22Rv1 (cell line): ENCODE data around the gene NIT1.

Experiments used
- ZFX ChIP-seq: fragments of 450-650 bp; IDR thresholded peaks from 2 replicates; pipeline ENCODE4 v1.6.1; 2017; ENCODE audit warnings: antibody characterized with exemption, borderline replicate concordance
- TF ChIP-seq, protein P1 (sequence below): fragments of 450-650 bp; IDR thresholded peaks from 2 replicates; pipeline ENCODE4 v1.5.1; 2017; ENCODE audit warnings: mild to moderate bottlenecking

DNA sequence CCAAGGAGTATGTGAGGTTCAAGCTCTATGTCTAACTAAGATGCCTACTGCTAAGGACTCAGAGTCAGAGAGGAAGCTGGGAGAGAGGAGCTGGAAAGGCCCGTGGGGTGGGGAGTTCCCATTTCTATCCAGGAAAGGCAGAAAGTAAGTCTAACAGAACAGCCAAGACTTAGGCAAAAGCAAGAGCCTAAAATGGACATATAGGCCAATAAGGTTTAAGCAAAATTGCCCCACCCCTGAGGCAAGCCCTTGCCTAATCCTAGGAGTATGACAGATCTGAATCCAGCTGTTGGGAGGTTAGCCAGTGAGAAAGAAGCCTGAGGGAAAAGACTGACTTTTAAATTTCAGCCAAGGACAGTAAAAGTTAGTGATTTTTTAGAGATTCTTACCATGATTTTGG lies 21.4 kb upstream of the NIT1 start:
- TF ChIP-seq, protein P1, sequence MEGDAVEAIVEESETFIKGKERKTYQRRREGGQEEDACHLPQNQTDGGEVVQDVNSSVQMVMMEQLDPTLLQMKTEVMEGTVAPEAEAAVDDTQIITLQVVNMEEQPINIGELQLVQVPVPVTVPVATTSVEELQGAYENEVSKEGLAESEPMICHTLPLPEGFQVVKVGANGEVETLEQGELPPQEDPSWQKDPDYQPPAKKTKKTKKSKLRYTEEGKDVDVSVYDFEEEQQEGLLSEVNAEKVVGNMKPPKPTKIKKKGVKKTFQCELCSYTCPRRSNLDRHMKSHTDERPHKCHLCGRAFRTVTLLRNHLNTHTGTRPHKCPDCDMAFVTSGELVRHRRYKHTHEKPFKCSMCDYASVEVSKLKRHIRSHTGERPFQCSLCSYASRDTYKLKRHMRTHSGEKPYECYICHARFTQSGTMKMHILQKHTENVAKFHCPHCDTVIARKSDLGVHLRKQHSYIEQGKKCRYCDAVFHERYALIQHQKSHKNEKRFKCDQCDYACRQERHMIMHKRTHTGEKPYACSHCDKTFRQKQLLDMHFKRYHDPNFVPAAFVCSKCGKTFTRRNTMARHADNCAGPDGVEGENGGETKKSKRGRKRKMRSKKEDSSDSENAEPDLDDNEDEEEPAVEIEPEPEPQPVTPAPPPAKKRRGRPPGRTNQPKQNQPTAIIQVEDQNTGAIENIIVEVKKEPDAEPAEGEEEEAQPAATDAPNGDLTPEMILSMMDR, result no peak
- no peak for TF ChIP-seq ZFX
